GM21576 (cell line): ENCODE results near the gene KCNQ1.

Experiments
- ATAC-seq: cut with Tn5 transposase; IDR thresholded peaks from one replicate; pipeline ENCODE4 v1.9.1; 2021; ENCODE audit warnings: mild to moderate bottlenecking, moderate library complexity; ENCODE audit not compliant: unreplicated experiment

Gene KCNQ1

GRCh38 chr11:2507945-2508749, 63.3 kb downstream of the KCNQ1 start:
- ATAC-seq: no peak

GRCh38 chr11:2508793-2509192, 64.0 kb downstream of the KCNQ1 start:
- ATAC-seq: no peak

- ATAC-seq: no peak
These were observed 64.7 kb downstream of the KCNQ1 start for GRCh38 chr11:2509481-2510001.

GRCh38 chr11:2510626-2511402, 66.0 kb downstream of the KCNQ1 start:
- ATAC-seq: no peak

GRCh38 chr11:2511421-2512369, 66.9 kb downstream of the KCNQ1 start:
- no peak for ATAC-seq

- ATAC-seq: no peak
These were observed 67.9 kb downstream of the KCNQ1 start for GRCh38 chr11:2512431-2513407.

GRCh38 chr11:2513441-2513840, 68.6 kb downstream of the KCNQ1 start:
- ATAC-seq: no peak

GRCh38 chr11:2515401-2516275, 70.8 kb downstream of the KCNQ1 start:
- ATAC-seq: no peak

- ATAC-seq: no peak
These were observed 71.6 kb downstream of the KCNQ1 start for GRCh38 chr11:2516276-2517015.

- no peak for ATAC-seq
These were observed 72.2 kb downstream of the KCNQ1 start for GRCh38 chr11:2517016-2517385.

GRCh38 chr11:2517386-2518064, 72.7 kb downstream of the KCNQ1 start:
- no peak for ATAC-seq

- ATAC-seq: no peak
These were observed 73.5 kb downstream of the KCNQ1 start for GRCh38 chr11:2518111-2518982.

- no peak for ATAC-seq
These were observed 74.2 kb downstream of the KCNQ1 start for GRCh38 chr11:2518983-2519340.

GRCh38 chr11:2519517-2519861, 74.7 kb downstream of the KCNQ1 start:
- ATAC-seq: no peak

- no peak for ATAC-seq
These were observed 75.3 kb downstream of the KCNQ1 start for GRCh38 chr11:2519862-2520735.

- ATAC-seq: no peak
These were observed 75.9 kb downstream of the KCNQ1 start for GRCh38 chr11:2520736-2521035.
